Nephron (organoid): Measurements from ENCODE around the gene STARD10.

Experiments
- H3K27ac Mint-ChIP-seq, 3 experiments: 2 replicates each; pipeline ENCODE4 v1.8.0; 2020; ENCODE audit warnings: mixed read lengths in 3 of 3, mild to moderate bottlenecking in 2 of 3, moderate library complexity in 1 of 3
- H3K27me3 Mint-ChIP-seq: 2 replicates; pipeline ENCODE4 v1.8.0; 2021; ENCODE audit warnings: low read depth, mild to moderate bottlenecking, moderate library complexity, mixed read lengths
- H3K36me3 Mint-ChIP-seq: 2 replicates; pipeline ENCODE4 v1.8.0; 2020; ENCODE audit warnings: low read depth, mixed read lengths
- H3K4me1 Mint-ChIP-seq: 2 replicates; pipeline ENCODE4 v1.8.0; 2020; ENCODE audit warnings: mixed read lengths
- H3K4me3 Mint-ChIP-seq, 3 experiments: 2 replicates each; pipeline ENCODE4 v1.8.0; 2020; ENCODE audit warnings: mild to moderate bottlenecking in 3 of 3, mixed read lengths in 3 of 3, moderate library complexity in 2 of 3
- H3K9me3 Mint-ChIP-seq: 2 replicates; pipeline ENCODE4 v1.8.0; 2020; ENCODE audit warnings: mixed read lengths
- CTCF ChIP-seq, 3 experiments: fragments of 200-600 bp; sonication (generic); IDR thresholded peaks; one replicate each; pipeline ENCODE4 v1.5.0; 2021; ENCODE audit warnings: antibody characterized with exemption in 3 of 3; ENCODE audit not compliant: unreplicated experiment in 3 of 3

The STARD10 gene

GRCh38 chr11:72737336-72737735 is 56.5 kb downstream of the STARD10 start:
- no peak overlapping the region for H3K4me3 Mint-ChIP-seq
- H3K4me1 Mint-ChIP-seq = peaks cover 16% of the 10 kb centered on the region
- H3K27ac Mint-ChIP-seq = no peak overlapping the region
- peaks cover 5% of the 10 kb centered on the region for H3K27me3 Mint-ChIP-seq
- TF ChIP-seq CTCF (IDR thresholded peaks at IDR 0.05; ENCODE audit: unreplicated experiment in 3 of 3) = no peak
- H3K9me3 Mint-ChIP-seq = no peaks in the 10 kb centered on the region
- no peaks in the 10 kb centered on the region for H3K36me3 Mint-ChIP-seq

- peaks cover 1% of the 10 kb centered on the region for H3K36me3 Mint-ChIP-seq
- H3K9me3 Mint-ChIP-seq = no peaks in the 10 kb centered on the region
- peak overlapping the region in 1 of 3 experiments; percentile 10 for H3K27ac Mint-ChIP-seq
- H3K4me3 Mint-ChIP-seq = no peak overlapping the region
- H3K27me3 Mint-ChIP-seq = peaks cover 7% of the 10 kb centered on the region
- H3K4me1 Mint-ChIP-seq = peaks cover 9% of the 10 kb centered on the region
- TF ChIP-seq CTCF (IDR thresholded peaks at IDR 0.05; ENCODE audit: unreplicated experiment in 3 of 3) = no peak
Measured at GRCh38 chr11:72736452-72737069, 57.3 kb downstream of the STARD10 start.

GRCh38 chr11:72735495-72736027 is 58.3 kb downstream of the STARD10 start:
- no peaks in the 10 kb centered on the region for H3K9me3 Mint-ChIP-seq
- no peak for TF ChIP-seq CTCF (IDR thresholded peaks at IDR 0.05; ENCODE audit: unreplicated experiment in 3 of 3)
- no peak overlapping the region for H3K4me3 Mint-ChIP-seq
- H3K36me3 Mint-ChIP-seq = peaks cover 9% of the 10 kb centered on the region
- H3K27me3 Mint-ChIP-seq = peaks cover 7% of the 10 kb centered on the region
- H3K27ac Mint-ChIP-seq = peak overlapping the region in 1 of 3 experiments; percentile 32
- H3K4me1 Mint-ChIP-seq = peaks cover 5% of the 10 kb centered on the region

GRCh38 chr11:72732329-72732728 is 61.5 kb downstream of the STARD10 start:
- Mint-ChIP-seq H3K27me3 (peaks cover 4% of the 10 kb centered on the region), H3K27ac (no peak overlapping the region), H3K4me3 (no peak overlapping the region), H3K36me3 (peaks cover 17% of the 10 kb centered on the region), H3K4me1 (peaks cover 5% of the 10 kb centered on the region), H3K9me3 (no peaks in the 10 kb centered on the region)
- no peak for TF ChIP-seq CTCF (IDR thresholded peaks at IDR 0.05; ENCODE audit: unreplicated experiment in 3 of 3)

- Mint-ChIP-seq H3K27me3 (peaks cover 4% of the 10 kb centered on the region), H3K4me1 (peaks cover 2% of the 10 kb centered on the region), H3K4me3 (no peak overlapping the region), H3K27ac (no peak overlapping the region), H3K36me3 (peaks cover 17% of the 10 kb centered on the region), H3K9me3 (no peaks in the 10 kb centered on the region)
- no peak for TF ChIP-seq CTCF (IDR thresholded peaks at IDR 0.05; ENCODE audit: unreplicated experiment in 3 of 3)
Measured at GRCh38 chr11:72730737-72731136, 63.1 kb downstream of the STARD10 start.

GRCh38 chr11:72730243-72730642 is 63.6 kb downstream of the STARD10 start:
- TF ChIP-seq CTCF (IDR thresholded peaks at IDR 0.05; ENCODE audit: unreplicated experiment in 3 of 3) = no peak
- Mint-ChIP-seq H3K27ac (no peak overlapping the region), H3K4me3 (no peak overlapping the region), H3K9me3 (no peaks in the 10 kb centered on the region), H3K27me3 (peaks cover 4% of the 10 kb centered on the region), H3K4me1 (peaks cover 7% of the 10 kb centered on the region), H3K36me3 (peaks cover 17% of the 10 kb centered on the region)
